ENCODE data around the gene RNF5.
"Not testable (repeated sequence)": the region's sequence is repeated elsewhere in the genome, so short reads cannot be mapped to it uniquely, and the experiment has no call there.

The RNF5 gene

DNA sequence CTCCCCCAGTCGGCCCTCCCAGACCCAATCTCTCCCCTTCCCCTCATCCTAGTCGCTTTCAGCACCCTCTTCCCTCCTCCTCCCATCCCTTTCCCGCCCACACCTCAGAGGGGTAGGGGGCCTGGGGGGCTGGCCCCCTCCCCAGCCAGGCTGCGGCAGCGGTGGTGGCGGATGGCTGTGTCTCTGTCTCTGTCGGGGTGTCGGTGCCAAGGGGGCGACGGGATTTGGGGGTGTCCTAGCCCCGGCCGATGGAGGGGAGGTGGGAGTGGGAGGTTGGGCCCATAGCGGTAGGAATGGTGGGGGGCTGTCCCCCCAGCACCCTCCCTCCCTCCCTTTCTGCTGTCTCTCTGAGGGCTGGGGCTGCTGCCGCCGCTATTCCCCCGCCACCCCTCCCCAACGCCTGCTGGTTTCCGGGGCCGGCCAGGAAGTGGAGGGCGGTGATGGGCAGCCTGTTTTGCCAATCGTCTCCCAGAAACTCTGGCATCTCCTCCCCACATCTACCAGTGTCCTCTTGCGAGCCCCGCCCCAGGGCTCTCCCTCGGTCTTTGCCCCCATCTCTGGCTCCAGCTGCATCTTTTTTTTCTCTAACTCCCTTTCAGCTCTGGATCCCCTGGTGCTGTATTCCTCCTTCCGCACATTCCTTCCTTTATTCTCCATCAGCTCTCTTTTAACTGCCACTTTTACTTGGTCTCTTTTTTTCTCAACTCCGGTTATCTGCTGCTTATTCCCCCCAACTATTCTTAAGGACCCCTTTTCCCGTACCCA, 2.3 kb upstream of the RNF5 start, which contains the start of gene AGPAT1:
Gene AGPAT1 (minus strand): TSS at position 374 of the 765 bp plus-strand sequence. CDS start 4,588 bp downstream, outside the sequence.
- DNase-seq (ENCODE audit: low read depth), result peak; percentile 96

DNA sequence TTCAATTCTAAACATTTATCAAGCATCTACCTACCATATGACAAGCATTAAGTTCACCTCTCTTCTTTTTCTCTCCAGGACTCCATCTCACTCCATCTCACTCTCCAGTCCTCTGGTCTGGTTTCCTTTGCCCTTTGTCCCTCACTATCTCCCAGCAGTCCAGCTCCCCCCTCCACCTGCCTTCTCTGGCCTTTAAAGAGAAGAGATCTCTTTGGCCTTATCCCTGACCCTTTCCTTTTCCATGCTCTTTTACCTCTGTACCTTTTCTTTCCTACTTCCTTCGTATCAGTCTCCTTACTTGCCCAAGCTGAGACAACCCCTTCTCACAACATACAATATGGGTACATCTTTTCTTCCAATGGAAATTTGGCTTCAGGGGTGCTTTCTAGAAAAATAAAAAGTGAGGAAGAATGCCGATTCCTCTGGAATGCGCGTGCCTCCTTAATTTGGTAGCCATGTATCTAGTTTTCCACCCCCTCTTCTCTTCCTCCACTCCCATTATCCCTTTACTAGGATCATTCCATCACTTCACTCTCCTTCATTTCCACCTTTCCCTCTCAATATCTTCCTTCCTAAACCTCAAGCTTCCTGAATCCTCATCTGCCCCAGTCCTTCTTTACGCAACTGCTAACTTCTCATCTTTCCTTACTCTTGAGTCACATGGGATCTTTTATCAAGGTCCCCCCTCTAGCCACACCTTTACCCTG, 1.6 kb upstream of the RNF5 start:
- DNase-seq (ENCODE audit: low read depth), result no peak

GRCh38 chr6:32177183-32177787, 920 bp upstream of the RNF5 start:
- DNase-seq (ENCODE audit: low read depth), result no peak

- no peak for DNase-seq (ENCODE audit: low read depth)
Observed at GRCh38 chr6:32178547-32179440, 589 bp downstream of the RNF5 start.

- no peak for DNase-seq (ENCODE audit: low read depth)
Observed at GRCh38 chr6:32179766-32180405, 1.7 kb downstream of the RNF5 start.

- no peak for DNase-seq (ENCODE audit: low read depth)
Observed at GRCh38 chr6:32181148-32181702, 3.0 kb downstream of the RNF5 start.

- no peak for DNase-seq (ENCODE audit: low read depth)
Observed at GRCh38 chr6:32181915-32182529, 3.8 kb downstream of the RNF5 start.

DNA sequence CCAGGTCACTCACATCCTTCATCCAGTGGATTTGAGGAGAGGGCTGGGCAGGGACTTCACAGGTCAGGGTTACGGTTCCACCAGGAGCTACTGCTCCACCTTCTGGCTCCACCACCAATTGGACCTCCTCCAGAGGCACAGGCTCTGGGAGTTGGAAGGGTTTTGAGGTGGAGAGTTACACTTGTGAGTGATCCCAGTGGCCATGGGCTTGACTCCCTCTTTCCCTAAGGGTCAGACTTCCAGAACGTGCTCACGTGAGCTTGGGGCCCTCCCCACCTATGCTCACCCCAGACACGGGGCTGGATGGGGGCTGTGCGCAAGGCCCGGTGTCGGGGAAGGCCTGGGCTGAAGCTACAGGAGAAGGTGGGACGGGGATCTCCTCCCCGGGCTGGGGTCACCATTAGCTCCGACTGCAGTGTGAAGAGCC, 4.4 kb downstream of the RNF5 start:
- no peak for DNase-seq (ENCODE audit: low read depth)

DNA sequence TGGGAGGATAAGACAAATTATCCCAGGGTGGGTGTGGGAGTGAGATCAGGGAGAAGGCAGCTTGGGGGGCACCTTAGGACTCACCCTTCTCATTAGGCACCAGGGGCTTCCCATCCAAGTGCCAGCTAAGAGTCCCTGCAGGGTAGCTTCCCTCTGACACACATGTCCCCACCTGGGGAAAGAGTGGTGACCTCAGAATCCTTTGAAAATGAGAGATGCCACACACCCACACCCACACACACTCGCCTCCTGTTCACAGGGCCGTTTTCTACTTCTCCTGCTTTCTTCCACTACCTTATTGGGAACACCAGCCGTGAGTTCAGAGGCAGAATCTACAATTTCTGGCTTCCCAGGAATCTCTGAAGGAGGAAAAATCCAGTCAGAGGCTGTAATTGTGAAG, 4.8 kb downstream of the RNF5 start:
- no peak for DNase-seq (ENCODE audit: low read depth)

DNA sequence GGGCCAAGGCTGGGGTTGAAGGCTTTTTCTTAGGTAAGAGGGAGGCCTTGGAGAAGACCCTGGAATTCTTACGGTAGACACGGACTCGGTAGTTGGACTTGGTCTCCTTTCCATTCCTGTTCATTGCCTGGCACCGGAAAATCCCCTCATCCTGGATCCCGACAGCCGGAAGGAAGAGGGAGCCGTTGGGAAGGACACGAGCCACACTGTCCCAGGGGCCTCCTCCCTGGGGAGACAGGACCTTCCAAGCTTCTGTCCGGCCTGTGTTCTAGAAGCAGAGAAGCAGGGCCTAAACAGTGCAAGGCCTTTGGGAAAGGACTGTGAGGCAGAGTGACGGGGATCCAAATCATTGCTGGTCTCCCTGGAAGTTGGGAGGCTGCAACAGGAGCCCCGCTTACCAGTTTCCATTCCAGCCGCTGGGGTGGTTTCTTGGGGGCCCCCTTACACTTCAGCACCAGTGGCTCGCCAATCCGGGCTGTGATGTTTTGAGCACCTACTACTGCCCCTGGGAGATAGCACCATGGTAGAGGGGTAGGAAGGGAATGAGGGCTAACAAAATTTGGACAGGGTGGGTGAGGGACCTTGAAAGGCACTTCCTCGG, 5.4 kb downstream of the RNF5 start:
- DNase-seq (ENCODE audit: low read depth), result no peak

DNA sequence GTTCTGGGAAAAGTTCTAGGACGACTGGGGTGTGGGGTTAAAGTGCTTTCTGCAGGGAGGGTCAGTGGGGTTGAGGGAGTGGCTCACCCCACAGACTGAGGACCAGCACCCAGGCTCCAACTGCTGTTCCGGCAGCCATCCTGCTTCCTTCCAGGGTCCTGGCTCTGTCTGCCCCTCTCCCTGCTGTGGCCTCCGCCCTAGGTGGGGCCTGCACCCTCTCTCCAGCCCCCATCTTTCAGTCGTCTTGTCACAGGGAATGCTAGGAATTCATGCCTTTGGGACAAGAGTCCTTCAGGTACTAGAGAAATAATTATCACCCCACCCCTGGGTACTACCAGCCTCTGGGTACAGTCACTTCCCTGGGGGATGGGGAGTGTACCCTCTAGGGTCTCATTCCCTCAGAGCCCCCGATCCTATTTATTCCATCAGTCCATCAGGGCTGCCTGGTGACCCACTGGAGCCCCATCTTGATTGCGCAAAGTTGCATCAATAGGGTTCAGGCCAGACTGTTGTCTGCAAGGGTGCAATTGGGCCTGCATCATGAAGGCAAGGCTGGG, 6.0 kb downstream of the RNF5 start, which contains the start of gene AGER:
Gene AGER (minus strand): TSS at position 170 of the 557 bp plus-strand sequence. CDS start 31 bp downstream, at position 139.
- no peak for DNase-seq (ENCODE audit: low read depth)

DNA sequence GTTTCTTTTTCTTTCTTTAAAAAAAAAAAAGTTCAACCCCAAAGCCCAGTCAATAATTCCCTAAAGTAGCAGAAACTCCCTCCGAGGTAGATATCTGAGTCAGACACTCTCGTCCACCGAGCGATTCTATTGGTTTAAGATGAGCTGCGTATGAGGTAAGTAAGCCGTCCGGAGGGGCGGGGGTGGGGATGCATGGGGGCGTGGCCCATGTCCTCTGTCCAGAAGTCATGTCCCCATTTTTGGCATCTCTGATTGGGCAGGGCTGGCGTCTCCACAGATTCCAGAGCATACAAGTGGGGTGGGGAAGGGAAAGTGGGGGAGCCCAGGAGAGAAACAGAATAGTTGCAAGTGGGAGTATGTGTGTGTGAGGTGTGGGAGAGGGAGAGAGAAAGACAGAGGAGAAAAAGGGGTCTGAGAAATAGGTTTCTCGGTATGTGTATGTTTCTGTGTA, 7.5 kb downstream of the RNF5 start:
- DNase-seq (ENCODE audit: low read depth), result peak; percentile 87

- not testable (repeated sequence) for DNase-seq (ENCODE audit: low read depth)
Observed at GRCh38 chr6:32186151-32186840, 8.1 kb downstream of the RNF5 start.

- no peak for DNase-seq (ENCODE audit: low read depth)
Observed at GRCh38 chr6:32187009-32187709, 9.0 kb downstream of the RNF5 start.

- DNase-seq (ENCODE audit: low read depth), result not testable (repeated sequence)
Observed at GRCh38 chr6:32187725-32188380, 9.6 kb downstream of the RNF5 start.

- no peak for DNase-seq (ENCODE audit: low read depth)
Observed at GRCh38 chr6:32188381-32189068, 10.3 kb downstream of the RNF5 start.

DNA sequence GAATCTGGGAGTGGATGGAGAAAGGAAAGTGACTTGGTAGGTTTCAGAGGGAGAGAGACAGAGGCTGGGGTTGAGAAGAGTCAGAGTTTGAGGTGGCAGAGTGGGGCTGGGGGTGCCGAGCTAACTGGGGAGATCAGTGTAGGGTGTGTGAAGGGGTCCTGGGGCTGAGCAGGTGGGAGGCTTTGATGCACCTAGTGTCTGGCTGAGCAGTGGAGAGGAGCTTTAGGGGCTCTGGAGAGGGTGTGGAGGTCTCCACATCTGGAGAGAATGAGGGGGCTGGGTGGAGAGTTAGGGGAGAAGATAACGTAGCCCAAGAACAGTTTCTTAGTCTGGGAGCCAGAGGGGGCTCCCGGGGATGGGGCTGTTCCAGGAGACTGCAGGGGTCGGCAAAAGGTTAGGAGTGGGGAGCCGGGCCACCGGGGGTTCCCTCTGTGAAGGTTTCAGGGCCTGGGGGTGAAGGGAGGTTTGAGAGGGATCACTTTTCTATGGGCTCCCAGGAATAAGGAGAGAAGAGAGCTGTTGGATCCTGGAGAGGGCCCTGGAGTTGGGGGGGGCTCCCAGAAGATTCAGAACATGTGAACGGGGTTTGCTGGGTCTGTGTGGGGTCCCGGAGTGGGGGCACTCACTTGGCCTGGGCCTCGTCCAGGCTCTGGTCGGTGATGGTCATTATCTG, 11.0 kb downstream of the RNF5 start:
- DNase-seq (ENCODE audit: low read depth), result no peak
